Measurements from ENCODE around the gene MGMT.

The MGMT gene

GRCh38 chr10:129624526-129624925 is 157.5 kb downstream of the MGMT start:
- no peak for DNase-seq (ENCODE audit: low spot score)

- no peak for DNase-seq (ENCODE audit: low spot score)
Observed at GRCh38 chr10:129626309-129626708, 159.3 kb downstream of the MGMT start.

DNA sequence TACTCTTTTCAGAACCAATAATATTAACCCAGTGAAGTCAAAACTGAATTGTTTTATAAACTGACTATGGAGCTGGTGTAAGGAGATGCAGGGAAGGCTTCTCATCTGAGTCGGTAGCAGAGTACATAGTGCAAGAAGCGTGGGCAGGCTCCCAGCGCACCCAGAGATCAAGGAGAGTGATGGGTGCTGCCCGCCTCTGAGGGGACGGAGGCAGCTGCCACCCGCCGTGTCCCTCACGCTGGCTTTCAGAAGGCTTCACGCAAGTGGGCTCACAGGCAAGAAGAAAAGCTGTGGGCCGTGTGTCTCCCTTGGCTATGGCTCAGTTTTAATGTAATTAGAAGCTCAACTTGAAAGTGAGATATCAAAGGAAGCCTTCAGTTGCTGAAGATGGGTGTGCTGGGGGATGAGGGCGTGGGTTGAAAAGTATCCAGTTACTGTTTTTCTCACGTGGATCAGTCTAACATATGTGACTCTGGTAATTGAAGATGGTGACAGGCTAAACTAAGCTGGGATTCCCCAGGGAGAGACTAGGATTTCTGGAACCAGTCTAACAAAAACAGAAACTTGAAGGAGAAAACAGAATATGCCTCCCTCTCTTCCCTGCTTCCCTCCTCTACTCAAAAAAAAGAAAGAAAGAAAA is 159.9 kb downstream of the MGMT start:
- DNase-seq (ENCODE audit: low spot score): peak; percentile 13

- no peak for DNase-seq (ENCODE audit: low spot score)
Observed at GRCh38 chr10:129627442-129627841, 160.4 kb downstream of the MGMT start.

DNA sequence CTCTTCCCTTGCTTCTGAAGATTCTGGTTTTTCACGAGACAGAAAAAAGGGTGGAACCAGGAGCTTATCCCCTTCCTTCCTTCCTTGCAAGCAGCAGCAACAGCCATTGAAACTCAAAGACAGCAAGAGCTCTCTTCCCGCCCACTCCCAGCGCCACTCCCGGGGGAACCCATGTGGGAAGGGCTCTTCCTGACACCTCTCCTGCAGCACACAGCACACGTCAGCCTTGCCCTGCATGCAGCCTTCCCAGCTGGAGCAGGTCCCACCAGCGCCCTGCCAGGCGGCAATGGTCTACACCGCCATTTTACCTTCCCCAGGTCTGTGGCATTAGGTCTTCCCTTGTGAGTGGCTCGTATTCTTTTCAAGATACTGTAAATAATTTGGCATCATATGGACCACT is 161.8 kb downstream of the MGMT start:
- no peak for DNase-seq (ENCODE audit: low spot score)

- peak; percentile 27 for DNase-seq (ENCODE audit: low spot score)
Observed at GRCh38 chr10:129629911-129630310, 162.9 kb downstream of the MGMT start.

DNA sequence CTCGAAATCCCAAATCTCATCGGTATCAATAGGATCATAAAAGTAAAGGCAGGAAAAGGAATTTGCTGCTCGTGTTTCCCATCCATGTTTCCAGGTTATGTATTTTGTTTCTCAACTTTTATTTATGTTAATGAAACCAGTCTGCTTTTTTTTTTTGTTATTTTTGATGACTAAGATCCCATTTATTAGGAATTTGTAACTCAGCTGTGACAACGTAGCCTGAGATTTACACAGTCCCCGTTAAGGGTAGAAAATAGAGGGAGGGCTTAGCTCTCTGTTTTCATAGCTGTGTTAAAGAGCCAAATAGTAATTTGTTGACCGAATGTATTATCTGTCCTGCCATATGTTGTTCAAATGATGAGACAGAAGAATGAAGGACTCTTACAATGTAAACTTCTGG is 164.0 kb downstream of the MGMT start:
- no peak for DNase-seq (ENCODE audit: low spot score)

GRCh38 chr10:129631870-129632623 is 165.0 kb downstream of the MGMT start:
- DNase-seq (ENCODE audit: low spot score): no peak

GRCh38 chr10:129637010-129637409 is 170.0 kb downstream of the MGMT start:
- no peak for DNase-seq (ENCODE audit: low spot score)

DNA sequence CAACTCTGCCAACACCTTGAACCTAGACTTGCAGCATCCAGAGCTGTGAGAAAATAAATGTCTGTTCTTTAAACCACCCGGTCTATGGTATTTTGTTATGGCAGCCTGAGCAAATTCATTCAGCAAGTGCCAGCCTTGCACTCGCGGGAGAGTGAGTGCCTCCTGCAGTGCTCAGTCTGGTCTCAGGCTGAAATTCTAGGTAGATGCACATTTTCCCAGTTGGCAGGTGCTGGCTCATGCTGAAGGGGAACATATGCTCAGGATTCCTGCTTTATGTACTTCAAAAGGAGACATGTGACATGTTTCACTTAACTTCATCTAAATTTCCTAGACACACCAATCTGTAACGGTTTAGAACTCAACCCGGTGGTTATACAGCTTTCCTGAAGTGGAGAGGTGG is 170.8 kb downstream of the MGMT start:
- no peak for DNase-seq (ENCODE audit: low spot score)

GRCh38 chr10:129641351-129641750 is 174.3 kb downstream of the MGMT start:
- no peak for DNase-seq (ENCODE audit: low spot score)

DNA sequence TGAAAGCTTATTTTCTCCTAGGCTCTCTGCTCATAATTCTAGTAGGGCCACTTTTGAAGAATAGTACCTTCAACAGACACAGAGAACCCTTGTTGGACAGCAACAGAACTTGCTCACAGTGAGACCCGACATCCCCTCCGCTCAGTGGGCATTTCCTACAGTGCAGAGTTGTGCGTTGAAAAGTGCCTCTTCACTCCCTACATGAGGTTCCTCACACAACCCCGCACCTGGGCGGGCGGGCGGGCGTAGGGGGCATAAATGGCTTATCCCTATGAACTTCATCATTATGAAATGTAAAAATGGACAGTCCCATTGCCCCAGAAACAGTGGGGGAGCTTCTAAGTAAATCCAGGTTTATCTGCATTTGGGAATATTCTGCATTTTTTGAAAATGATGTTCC is 174.9 kb downstream of the MGMT start:
- no peak for DNase-seq (ENCODE audit: low spot score)

DNA sequence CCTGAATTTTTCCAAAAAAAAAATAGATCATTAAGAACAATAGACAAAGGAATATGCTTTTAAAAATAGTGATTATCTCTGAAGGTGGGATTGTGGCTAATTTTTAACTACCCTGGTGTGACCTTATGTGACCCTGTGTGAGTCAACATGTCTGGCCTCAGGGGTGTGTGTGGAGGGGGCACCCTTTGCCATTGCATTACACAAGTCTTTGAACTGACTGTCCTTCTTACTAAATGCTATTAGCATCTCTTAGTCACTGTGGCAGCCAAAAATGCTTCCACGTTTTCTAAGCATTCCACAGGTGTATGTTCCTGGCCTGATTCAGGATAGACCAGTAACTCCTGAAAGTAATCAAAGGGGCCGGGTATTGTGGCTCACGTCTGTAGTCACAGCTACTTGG is 175.4 kb downstream of the MGMT start:
- peak; percentile 92 for DNase-seq (ENCODE audit: low spot score)

DNA sequence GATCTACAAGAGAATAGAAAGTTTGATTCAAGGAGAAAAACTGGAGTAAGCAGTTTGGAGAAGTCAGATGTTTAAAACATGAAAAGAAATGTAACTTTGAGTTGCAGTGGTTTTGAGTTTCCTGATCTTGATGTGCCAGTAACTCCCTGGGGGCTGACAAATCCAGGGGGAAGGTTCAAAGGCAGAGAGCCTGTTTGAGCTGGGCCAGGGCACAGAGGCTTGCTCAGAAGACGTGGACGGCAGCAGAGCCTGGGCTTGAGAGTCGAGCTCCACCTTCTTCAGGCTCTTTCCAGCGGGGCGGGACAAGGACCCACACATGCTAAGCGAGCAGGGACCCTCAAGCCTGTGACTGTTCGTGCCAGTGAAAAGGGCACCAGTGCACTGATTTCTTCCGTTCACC is 176.2 kb downstream of the MGMT start:
- no peak for DNase-seq (ENCODE audit: low spot score)

GRCh38 chr10:129645487-129645886 is 178.4 kb downstream of the MGMT start:
- DNase-seq (ENCODE audit: low spot score): no peak

DNA sequence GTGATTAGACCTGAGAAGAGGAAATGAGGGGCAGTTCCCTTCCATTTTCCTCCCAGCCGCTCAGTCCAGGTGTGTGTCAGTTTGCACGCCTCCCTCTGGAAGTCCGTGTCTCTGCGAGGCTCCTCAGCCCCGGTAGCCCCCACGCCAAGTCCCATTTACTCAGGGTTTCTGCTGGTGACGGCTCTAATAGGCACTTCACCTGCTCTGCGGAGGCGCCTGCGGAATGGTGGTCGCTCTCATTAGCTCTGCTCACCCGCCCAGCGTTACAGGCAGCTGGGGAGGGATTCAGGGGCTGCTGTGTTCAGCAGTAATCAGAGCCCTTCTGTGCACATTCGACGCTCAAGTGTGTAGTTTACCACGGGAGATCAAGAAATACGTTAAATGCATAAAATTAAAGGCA is 179.9 kb downstream of the MGMT start:
- DNase-seq (ENCODE audit: low spot score): no peak

DNA sequence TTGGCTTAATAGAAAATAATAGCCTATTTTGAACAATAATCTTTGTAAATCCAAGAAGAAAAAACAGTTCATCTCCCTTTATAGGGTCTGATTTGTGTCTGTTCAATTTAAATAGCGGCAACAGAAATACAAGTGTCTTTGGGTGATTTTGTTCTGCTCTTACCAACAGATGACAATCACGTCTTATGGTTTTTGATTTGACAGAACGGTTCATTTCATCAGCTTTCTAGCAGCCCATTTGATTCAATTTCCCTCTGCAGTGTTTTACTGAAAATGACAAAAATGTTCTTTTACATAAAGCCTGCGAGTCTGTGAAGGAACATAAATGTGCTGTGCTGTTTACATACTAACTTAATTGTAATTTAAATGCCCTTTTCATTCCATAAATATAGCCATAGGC is 180.5 kb downstream of the MGMT start:
- DNase-seq (ENCODE audit: low spot score): no peak

GRCh38 chr10:129648856-129649255 is 181.8 kb downstream of the MGMT start:
- DNase-seq (ENCODE audit: low spot score): no peak

- DNase-seq (ENCODE audit: low spot score): no peak
Observed at GRCh38 chr10:129652021-129652420, 185.0 kb downstream of the MGMT start.

DNA sequence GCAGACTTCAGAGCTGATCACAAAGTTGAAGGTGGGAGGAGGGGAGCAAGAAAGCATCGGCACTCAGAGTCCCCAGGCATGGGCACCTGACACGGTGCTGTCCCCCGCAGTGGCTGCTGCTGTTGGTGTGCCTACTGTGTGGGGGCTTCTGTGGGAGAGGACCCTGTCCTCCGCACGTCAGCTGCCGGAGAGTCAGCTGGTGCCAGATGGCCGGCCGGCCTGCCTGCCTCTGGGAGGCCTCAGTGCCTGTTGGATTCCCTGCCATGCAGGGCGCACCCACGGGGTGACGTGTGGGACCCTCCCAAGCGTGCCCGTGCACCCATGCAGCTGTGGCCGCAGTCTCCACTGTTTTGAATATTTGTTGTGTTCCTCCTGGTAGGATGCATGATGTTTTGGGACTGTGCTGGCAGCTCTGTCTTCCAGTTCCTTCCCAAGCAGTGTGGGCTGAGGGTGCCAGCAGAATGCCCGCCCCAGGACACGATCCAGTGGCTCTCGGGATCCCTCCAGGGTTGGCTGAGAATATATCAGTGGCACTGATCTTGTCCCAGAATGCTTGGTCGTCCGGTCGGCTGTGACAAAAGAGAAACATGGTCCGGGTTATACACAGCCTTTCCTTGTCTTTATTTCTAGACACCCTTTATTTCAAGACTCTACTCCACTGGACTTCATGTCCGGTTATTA is 185.6 kb downstream of the MGMT start:
- DNase-seq (ENCODE audit: low spot score): no peak

DNA sequence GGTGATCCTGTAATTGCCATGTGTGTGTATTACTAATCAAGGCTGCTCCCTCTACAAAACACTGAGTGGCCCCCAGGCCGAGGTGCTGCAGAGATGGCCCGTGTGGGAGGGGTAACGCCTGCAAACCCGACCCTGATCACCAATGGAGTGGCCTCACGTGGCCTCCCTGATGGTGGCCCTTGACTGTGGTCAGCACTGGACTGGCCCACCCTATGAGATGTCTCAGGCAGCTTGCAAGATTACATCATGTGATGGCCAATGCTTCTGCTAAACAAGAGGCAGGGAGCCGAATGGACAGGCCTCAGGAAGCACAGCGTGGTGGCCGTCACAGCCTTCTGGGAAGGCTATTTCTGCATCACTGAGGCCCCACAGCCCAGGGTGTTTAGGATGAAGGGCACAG is 186.4 kb downstream of the MGMT start:
- DNase-seq (ENCODE audit: low spot score): no peak

GRCh38 chr10:129653861-129654260 is 186.8 kb downstream of the MGMT start:
- DNase-seq (ENCODE audit: low spot score): no peak

DNA sequence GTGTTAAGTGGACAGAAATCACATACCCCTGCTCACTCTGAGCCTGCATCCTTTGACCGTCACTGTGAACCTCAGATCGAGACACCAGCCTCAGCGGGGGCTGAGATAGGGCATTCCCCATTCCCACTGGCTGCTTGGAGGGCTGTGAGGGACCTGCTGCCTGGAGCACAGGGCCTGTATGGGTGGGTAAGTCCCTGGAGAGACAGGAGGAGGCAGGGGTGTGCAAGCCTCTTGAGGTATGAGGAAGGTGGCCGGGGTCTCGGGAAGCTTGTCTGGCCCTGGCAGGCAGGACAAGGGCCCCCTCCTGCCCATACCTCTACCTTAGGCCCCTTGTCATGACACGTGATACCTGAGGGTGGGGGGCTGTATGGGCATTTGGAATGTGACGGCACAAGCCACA is 187.4 kb downstream of the MGMT start:
- DNase-seq (ENCODE audit: low spot score): no peak
